ENCODE measurements around the gene FAM20B. TPM values are rescaled to one million over a fixed set of nuclear protein-coding genes. Genes with fewer than 3 reads are reported as not detected.

The FAM20B gene
- total RNA-seq, 2 donors from 2014 or later: 47.7 to 52.4 TPM

DNA sequence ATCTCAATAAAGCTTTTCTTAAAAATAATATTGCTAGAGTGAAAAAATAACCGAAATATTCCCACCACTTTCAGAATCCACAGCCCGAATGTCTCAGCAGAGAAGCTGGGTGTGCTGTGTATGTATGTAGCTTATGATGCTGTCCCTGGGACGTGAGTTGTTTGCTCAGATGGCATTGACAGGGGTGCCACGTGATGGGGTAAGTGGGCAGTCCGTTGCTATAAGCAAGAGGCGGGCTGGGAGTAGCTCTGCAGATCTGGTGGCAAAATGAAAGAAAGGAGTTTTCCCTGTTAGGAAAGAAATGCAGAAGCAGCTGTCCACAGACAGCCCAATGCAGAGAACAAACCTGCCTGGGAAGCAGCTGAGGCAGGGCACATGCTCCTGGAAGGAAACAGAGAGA lies 3.8 kb upstream of the FAM20B start:
- Histone ChIP-seq H3K36me3 (ENCODE audit: control insufficient read depth, insufficient read depth, low read length) (no peaks in the 10 kb centered on the region), H3K9ac (ENCODE audit: extremely low read depth, low read length, poor library complexity, severe bottlenecking) (no peak overlapping the region), H3K9me3 (ENCODE audit: control insufficient read depth, low read length) (no peaks in the 10 kb centered on the region), H3K27me3 (ENCODE audit: control insufficient read depth, insufficient read depth, low read length, poor library complexity, severe bottlenecking) (no peaks in the 10 kb centered on the region), H3K4me3 (ENCODE audit: low read length) (no peak overlapping the region), H3K27ac (ENCODE audit: low read depth, low read length) (no peak overlapping the region), H3K4me1 (ENCODE audit: control insufficient read depth, insufficient read depth, low read length) (peaks cover 2% of the 10 kb centered on the region)
- 76% methylated on average over 3 to 6 of the region's 6 CpGs for WGBS, 2 experiments (ENCODE audit: insufficient coverage in 1 of 2, insufficient read length in 1 of 2)
- Mint-ChIP-seq H3K4me3 (no peak overlapping the region), H3K27me3 (ENCODE audit: insufficient read depth) (peaks cover 2% of the 10 kb centered on the region), H3K27ac (no peak overlapping the region), H3K4me1 (peaks cover 2% of the 10 kb centered on the region), H3K9me3 (no peaks in the 10 kb centered on the region), H3K36me3 (ENCODE audit: low read depth) (no peaks in the 10 kb centered on the region)
- TF ChIP-seq, protein P1, sequence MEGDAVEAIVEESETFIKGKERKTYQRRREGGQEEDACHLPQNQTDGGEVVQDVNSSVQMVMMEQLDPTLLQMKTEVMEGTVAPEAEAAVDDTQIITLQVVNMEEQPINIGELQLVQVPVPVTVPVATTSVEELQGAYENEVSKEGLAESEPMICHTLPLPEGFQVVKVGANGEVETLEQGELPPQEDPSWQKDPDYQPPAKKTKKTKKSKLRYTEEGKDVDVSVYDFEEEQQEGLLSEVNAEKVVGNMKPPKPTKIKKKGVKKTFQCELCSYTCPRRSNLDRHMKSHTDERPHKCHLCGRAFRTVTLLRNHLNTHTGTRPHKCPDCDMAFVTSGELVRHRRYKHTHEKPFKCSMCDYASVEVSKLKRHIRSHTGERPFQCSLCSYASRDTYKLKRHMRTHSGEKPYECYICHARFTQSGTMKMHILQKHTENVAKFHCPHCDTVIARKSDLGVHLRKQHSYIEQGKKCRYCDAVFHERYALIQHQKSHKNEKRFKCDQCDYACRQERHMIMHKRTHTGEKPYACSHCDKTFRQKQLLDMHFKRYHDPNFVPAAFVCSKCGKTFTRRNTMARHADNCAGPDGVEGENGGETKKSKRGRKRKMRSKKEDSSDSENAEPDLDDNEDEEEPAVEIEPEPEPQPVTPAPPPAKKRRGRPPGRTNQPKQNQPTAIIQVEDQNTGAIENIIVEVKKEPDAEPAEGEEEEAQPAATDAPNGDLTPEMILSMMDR (conservative IDR thresholded peaks at IDR 0.05): no peak
- no peak for DNase-seq

DNA sequence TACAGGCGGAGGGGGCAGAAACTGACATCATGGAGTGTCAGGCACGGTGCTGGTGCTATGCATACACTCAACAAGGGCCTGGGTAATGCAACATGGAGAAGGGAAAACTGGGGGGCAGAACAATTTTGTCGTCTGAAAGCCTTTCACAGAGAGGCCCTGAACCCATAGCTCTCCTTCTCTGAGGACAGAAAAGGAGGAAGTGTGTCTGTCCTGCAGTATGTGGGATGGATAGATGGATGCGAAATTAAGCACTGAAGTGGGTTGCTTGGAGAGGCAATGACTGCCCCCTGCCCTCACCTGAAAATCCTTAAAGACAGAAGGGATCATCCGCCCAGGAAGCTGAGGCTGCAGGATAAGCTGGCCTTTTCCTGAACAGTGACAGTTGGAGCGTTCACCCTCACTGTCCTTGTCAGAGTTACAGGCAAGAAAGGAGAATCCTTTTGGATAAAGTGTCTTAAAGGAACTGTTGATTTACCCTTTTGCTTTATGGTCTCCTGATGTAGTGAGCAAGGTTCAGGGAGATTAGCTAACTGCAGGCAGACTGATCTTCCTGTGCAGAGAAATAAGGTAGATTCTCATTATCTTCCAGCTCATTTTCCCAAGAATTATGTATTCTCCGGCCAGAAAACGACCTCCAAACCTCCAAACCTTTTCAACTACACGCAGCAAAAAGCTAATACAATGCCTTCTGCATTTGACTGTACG lies 1.6 kb upstream of the FAM20B start:
- peaks cover 3% of the 10 kb centered on the region for H3K4me1 ChIP-seq (ENCODE audit: control insufficient read depth, insufficient read depth, low read length)
- H3K9me3 ChIP-seq (ENCODE audit: control insufficient read depth, low read length): no peaks in the 10 kb centered on the region
- Mint-ChIP-seq H3K4me1 (peaks cover 15% of the 10 kb centered on the region), H3K27me3 (ENCODE audit: insufficient read depth) (peaks cover 2% of the 10 kb centered on the region), H3K4me3 (no peak overlapping the region), H3K9me3 (no peaks in the 10 kb centered on the region), H3K36me3 (ENCODE audit: low read depth) (no peaks in the 10 kb centered on the region), H3K27ac (no peak overlapping the region)
- no peaks in the 10 kb centered on the region for H3K36me3 ChIP-seq (ENCODE audit: control insufficient read depth, insufficient read depth, low read length)
- no peaks in the 10 kb centered on the region for H3K27me3 ChIP-seq (ENCODE audit: control insufficient read depth, insufficient read depth, low read length, poor library complexity, severe bottlenecking)
- no peak overlapping the region for H3K4me3 ChIP-seq (ENCODE audit: low read length)
- TF ChIP-seq, protein P1 (conservative IDR thresholded peaks at IDR 0.05): no peak
- DNase-seq: no peak
- 87 to 89% methylated on average over 9 to 10 of the region's 10 CpGs for WGBS, 2 experiments (ENCODE audit: insufficient coverage in 1 of 2, insufficient read length in 1 of 2)
- H3K27ac ChIP-seq (ENCODE audit: low read depth, low read length): no peak overlapping the region
- H3K9ac ChIP-seq (ENCODE audit: extremely low read depth, low read length, poor library complexity, severe bottlenecking): no peak overlapping the region

DNA sequence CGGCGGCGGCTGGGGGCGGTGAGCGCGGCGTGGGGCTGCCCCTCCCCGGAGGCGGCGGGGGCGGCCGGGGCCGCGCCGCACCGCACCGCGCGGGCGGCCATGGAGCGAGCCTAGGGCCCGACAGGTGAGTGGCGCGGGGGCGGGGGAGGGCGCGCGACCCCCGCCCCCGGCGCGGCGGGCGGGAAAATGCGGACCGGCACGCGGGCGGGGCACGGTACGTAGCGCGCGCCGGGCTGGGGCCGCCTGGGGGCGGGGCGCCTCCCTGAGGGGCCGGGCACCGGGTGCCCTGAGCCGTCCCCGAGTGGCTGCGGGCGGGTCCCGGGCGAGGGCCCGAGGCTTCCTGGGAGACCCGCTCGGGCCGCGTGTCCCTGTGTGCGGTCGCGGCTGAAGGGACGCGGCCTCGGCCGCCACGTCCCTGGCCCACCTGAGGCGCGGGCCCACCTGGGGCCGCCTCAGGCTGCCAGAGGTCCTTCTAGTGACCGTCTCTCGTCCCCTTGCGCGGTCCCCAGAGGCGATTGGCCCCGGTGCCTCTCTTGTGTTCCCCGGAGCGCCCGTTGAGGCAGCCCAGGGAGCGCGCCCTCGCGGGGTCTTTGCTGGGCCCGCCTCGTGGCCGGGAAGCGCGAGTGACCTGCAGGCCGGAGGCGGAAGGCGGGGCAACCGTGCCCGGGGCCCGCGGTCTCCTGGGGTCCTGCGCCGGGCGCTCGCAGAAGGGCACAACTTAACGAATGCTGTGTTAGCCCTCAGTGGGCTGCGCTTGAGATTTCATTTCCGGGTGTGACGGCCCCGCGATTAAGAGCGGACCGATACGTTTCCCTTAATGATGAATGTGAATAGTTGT lies 500 bp downstream of the FAM20B start:
- peaks cover 7% of the 10 kb centered on the region for H3K4me1 ChIP-seq (ENCODE audit: control insufficient read depth, insufficient read depth, low read length)

More for the DNA sequence above, 500 bp downstream of the FAM20B start:
- Histone ChIP-seq H3K27ac (ENCODE audit: low read depth, low read length) (peak overlapping the region; percentile 71), H3K36me3 (ENCODE audit: control insufficient read depth, insufficient read depth, low read length) (no peaks in the 10 kb centered on the region), H3K9ac (ENCODE audit: extremely low read depth, low read length, poor library complexity, severe bottlenecking) (peak overlapping the region; percentile 83), H3K9me3 (ENCODE audit: control insufficient read depth, low read length) (no peaks in the 10 kb centered on the region), H3K27me3 (ENCODE audit: control insufficient read depth, insufficient read depth, low read length, poor library complexity, severe bottlenecking) (no peaks in the 10 kb centered on the region), H3K4me3 (ENCODE audit: low read length) (peak overlapping the region; percentile 91)
- Mint-ChIP-seq H3K36me3 (ENCODE audit: low read depth) (no peaks in the 10 kb centered on the region), H3K27ac (peak overlapping the region; percentile 78), H3K4me1 (peaks cover 34% of the 10 kb centered on the region), H3K9me3 (no peaks in the 10 kb centered on the region), H3K4me3 (peak overlapping the region; percentile 74), H3K27me3 (ENCODE audit: insufficient read depth) (no peaks in the 10 kb centered on the region)
- 0% methylated on average over 29 to 110 of the region's 110 CpGs for WGBS, 2 experiments (ENCODE audit: insufficient coverage in 1 of 2, insufficient read length in 1 of 2)
- TF ChIP-seq, protein P1 (conservative IDR thresholded peaks at IDR 0.05): no peak
- peak; percentile 86 for DNase-seq
